Kidney (tissue), 14 donors: ENCODE results near the gene INPP5D. TPM values are rescaled to one million over a fixed set of nuclear protein-coding genes. Genes with fewer than 3 reads are reported as not detected.

Experiments
- DNase-seq, 5 donors: peaks; one replicate each; pipeline ENCODE4 v3.0.0-alpha.2; 2013 to 2020
- FAIRE-seq: peaks from 2 replicates; lab custom pipeline; 2012; peaks lifted over from hg19 to GRCh38; lab: Jason Lieb, UNC
- H3K27ac ChIP-seq, 2 donors: one replicate each; pipeline ENCODE4 v1.7.0; 2013; ENCODE audit warnings: low read depth in 2 of 2, low read length in 2 of 2, inconsistent platforms in 1 of 2
- H3K27me3 ChIP-seq: one replicate; pipeline ENCODE4 v1.7.1; 2013; ENCODE audit warnings: low read length, inconsistent platforms; ENCODE audit not compliant: control insufficient read depth, insufficient read depth
- H3K36me3 ChIP-seq, 3 donors: one replicate each; pipeline versions ENCODE4 v1.7.0 to v1.7.1; 2013; ENCODE audit warnings: low read length in 3 of 3, control low read depth in 1 of 3, inconsistent platforms in 1 of 3; ENCODE audit not compliant: insufficient read depth in 3 of 3, control insufficient read depth in 2 of 3
- H3K4me1 ChIP-seq, 3 donors: one replicate each; pipeline versions ENCODE4 v1.7.0 to v1.7.1; 2013; ENCODE audit warnings: low read length in 3 of 3, inconsistent platforms in 1 of 3, low read depth in 1 of 3; ENCODE audit not compliant: control insufficient read depth in 2 of 3, insufficient read depth in 2 of 3
- H3K4me3 ChIP-seq, 3 donors: one replicate each; pipeline versions ENCODE4 v1.7.0 to v1.8.1; 2013; ENCODE audit warnings: low read length in 3 of 3, control low read depth in 1 of 3, inconsistent platforms in 1 of 3
- H3K9ac ChIP-seq, 3 donors: one replicate each; pipeline versions ENCODE4 v1.7.0 to v1.7.1; 2013; ENCODE audit warnings: low read length in 3 of 3, control low read depth in 1 of 3, inconsistent platforms in 1 of 3
- H3K9me3 ChIP-seq, 3 donors: one replicate each; pipeline versions ENCODE4 v1.7.0 to v1.7.1; 2013; ENCODE audit warnings: low read length in 3 of 3, control low read depth in 1 of 3, inconsistent platforms in 1 of 3; ENCODE audit not compliant: control insufficient read depth in 2 of 3, insufficient read depth in 1 of 3
- intact Hi-C: fragments of 100-400 bp; cut with DNase I; formaldehyde crosslinking; loops from one replicate; pipeline ENCODE4 v1.11.1; 2022
- polyA plus RNA-seq: library from polyadenylated mRNA; stranded (reverse); fragments of 350-450 nt; fragmentation: Illumina TruSeq; extraction: RNeasy Lipid Tissue Mini Kit (QIAGEN cat#74804); gene quantifications from one replicate; pipeline ENCODE4 v1.2.3, GENCODE V29; 2014; ENCODE audit warnings: low read depth, low replicate concordance; ENCODE audit not compliant: insufficient read depth
- total RNA-seq: library from RNA; stranded (reverse); fragmentation: NEBNext Ultra II Directional; extraction: Animal tissue kit (Norgen Biotek cat#: 25700); gene quantifications from one replicate; pipeline ENCODE4 v1.2.1, GENCODE V29; 2021
- TF ChIP-seq, protein P1 (sequence below): IDR thresholded peaks from 3 replicates; pipeline ENCODE4 v1.5.1; 2012; ENCODE audit warnings: mild to moderate bottlenecking, moderate library complexity, borderline replicate concordance; ENCODE audit not compliant: insufficient read depth; ENCODE audit errors: extremely low read depth
- donor health status: control.
- donor health status: control.
- donor health status: control.
- donor health status: control.
- donor health status: control.
- donor health status: DM: yes; HTN: yes; CAD: no.
- donor health status: Normal renal cell carcinoma (clear cell type).

Gene INPP5D
- total and polyA plus RNA-seq, 2 donors from 2014 or later: 2.6 to 29.6 TPM

DNA sequence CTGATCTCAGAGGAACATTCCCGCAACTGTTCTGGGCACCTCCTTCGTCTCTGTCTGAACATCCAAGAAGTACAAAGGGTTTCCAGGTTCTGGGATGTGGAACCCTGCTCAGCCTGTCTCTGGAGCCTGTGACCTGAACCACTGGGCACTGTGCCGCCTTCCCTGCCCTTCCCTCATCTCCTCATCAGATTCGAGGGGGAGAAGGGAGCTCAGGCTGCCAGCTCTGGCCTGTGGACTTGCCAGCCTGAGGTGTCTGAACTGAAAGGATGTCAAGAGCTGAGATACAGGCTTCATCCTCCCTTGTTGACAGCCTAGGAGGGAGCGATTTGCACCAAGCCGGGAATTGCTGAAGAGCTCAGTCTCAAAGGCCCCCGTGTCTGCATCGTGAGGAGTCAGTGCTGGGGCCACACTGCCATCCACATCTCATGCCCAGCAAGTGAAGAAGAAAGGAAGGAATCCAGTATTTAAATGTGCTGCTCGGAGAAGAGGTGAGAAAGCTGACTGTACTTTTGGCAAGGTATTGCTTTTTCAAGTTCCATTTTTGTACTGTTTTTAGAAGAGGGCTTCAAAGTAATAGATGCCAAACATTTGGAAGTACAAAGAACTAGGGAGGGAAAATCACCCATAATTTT lies 15.1 kb upstream of the INPP5D start:
- FAIRE-seq (no peak), DNase-seq (no peak)

DNA sequence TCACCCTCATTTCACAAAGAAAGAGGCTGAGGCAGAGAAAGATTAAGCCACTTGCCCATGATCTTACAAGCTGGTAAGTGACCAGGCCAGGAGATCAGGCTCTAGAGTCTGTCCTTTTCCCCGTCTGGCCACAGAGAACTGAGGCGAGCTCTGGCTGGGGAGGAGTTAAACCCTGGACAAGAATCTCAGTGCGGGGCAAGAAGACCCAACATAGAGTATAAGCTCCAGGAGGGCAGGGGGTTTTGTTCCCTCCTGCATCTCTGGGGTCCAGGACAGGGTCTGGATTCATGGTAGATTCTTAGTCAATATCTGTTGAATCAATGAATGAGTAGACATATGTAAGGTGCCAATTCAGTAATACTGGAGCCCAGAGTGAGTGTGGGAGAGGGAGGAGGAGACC lies 12.9 kb upstream of the INPP5D start:
- H3K27ac ChIP-seq: no peak overlapping the region
- H3K4me3 ChIP-seq: no peak overlapping the region
- no peak overlapping the region for H3K9ac ChIP-seq
- H3K9me3 ChIP-seq: no peaks in the 10 kb centered on the region
- no peaks in the 10 kb centered on the region for H3K36me3 ChIP-seq
- intact Hi-C loops: no loop called here
- no peak for FAIRE-seq
- no peak for DNase-seq
- H3K27me3 ChIP-seq: no peaks in the 10 kb centered on the region
- TF ChIP-seq, protein P1, sequence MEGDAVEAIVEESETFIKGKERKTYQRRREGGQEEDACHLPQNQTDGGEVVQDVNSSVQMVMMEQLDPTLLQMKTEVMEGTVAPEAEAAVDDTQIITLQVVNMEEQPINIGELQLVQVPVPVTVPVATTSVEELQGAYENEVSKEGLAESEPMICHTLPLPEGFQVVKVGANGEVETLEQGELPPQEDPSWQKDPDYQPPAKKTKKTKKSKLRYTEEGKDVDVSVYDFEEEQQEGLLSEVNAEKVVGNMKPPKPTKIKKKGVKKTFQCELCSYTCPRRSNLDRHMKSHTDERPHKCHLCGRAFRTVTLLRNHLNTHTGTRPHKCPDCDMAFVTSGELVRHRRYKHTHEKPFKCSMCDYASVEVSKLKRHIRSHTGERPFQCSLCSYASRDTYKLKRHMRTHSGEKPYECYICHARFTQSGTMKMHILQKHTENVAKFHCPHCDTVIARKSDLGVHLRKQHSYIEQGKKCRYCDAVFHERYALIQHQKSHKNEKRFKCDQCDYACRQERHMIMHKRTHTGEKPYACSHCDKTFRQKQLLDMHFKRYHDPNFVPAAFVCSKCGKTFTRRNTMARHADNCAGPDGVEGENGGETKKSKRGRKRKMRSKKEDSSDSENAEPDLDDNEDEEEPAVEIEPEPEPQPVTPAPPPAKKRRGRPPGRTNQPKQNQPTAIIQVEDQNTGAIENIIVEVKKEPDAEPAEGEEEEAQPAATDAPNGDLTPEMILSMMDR: no peak
- H3K4me1 ChIP-seq: no peaks in the 10 kb centered on the region

More for the DNA sequence above, 15.1 kb upstream of the INPP5D start:
- Histone ChIP-seq H3K36me3 (no peaks in the 10 kb centered on the region), H3K9ac (no peak overlapping the region), H3K4me3 (no peak overlapping the region), H3K27ac (no peak overlapping the region), H3K4me1 (no peaks in the 10 kb centered on the region), H3K9me3 (no peaks in the 10 kb centered on the region), H3K27me3 (no peaks in the 10 kb centered on the region)
- intact Hi-C loops: no loop called here
- TF ChIP-seq, protein P1: no peak

DNA sequence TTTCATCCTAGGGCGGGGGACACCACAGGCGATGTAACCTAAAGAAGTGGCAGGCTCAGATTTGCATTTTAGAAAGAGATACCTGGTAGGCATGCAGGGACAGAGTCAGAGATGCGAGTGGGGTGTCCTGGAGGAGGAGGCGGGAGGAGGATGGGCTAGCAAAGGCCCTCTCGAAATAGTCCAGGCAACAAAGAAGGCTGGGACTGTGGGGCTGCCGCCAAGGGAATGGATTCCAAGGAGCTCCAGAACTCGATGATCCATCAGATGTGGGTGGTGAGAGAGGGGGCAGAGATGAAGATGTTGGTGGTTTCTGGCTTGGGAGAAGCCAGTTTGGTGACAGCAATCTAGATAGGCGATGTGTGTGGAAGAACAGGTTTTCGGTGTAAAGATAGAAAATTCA lies 12.5 kb upstream of the INPP5D start:
- intact Hi-C loops: no loop called here
- TF ChIP-seq, protein P1: no peak
- Histone ChIP-seq H3K4me3 (no peak overlapping the region), H3K36me3 (no peaks in the 10 kb centered on the region), H3K4me1 (no peaks in the 10 kb centered on the region), H3K9ac (no peak overlapping the region), H3K27ac (no peak overlapping the region), H3K9me3 (no peaks in the 10 kb centered on the region), H3K27me3 (no peaks in the 10 kb centered on the region)
- no peak for DNase-seq
- FAIRE-seq: no peak
